HEK293T (cell line): ENCODE results near the gene MAFF.

Experiments used
- CTCF ChIA-PET: fragments of 350-600 bp; formaldehyde crosslinking; extraction: SDS; loops from one replicate; lab custom pipeline; 2021; ENCODE audit warnings: antibody characterized with exemption, inconsistent platforms; lab: Yijun Ruan, JAX
- POLR2A ChIA-PET: fragments of 350-600 bp; formaldehyde crosslinking; extraction: SDS; loops from one replicate; lab custom pipeline; 2020; ENCODE audit warnings: antibody characterized with exemption, inconsistent platforms; lab: Yijun Ruan, JAX
- DNase-seq: peaks from one replicate; pipeline ENCODE4 v3.0.0; 2012; ENCODE audit warnings: mixed read lengths; ENCODE audit errors: extremely low spot score
- ARNT ChIP-seq: fragments of 450-650 bp; IDR thresholded peaks from 2 replicates; pipeline ENCODE4 v1.6.1; 2017; ENCODE audit warnings: mild to moderate bottlenecking
- BHLHE40 ChIP-seq: fragments of 450-650 bp; IDR thresholded peaks from 2 replicates; pipeline ENCODE4 v1.6.1; 2016; ENCODE audit warnings: mild to moderate bottlenecking, moderate library complexity, borderline replicate concordance
- CTBP1 ChIP-seq: fragments of 450-650 bp; IDR thresholded peaks from 2 replicates; pipeline ENCODE4 v1.6.1; 2016; ENCODE audit warnings: borderline replicate concordance
- ELF4 ChIP-seq: fragments of 450-650 bp; IDR thresholded peaks from 2 replicates; pipeline ENCODE4 v1.6.1; 2017; ENCODE audit warnings: antibody characterized with exemption
- FOXA1 ChIP-seq: fragments of 450-650 bp; IDR thresholded peaks from 2 replicates; pipeline ENCODE4 v1.6.1; 2016; ENCODE audit warnings: mild to moderate bottlenecking
- FOXK2 ChIP-seq: fragments of 450-650 bp; IDR thresholded peaks from 2 replicates; pipeline ENCODE4 v1.6.1; 2016; ENCODE audit warnings: mild to moderate bottlenecking
- FOXM1 ChIP-seq: fragments of 450-650 bp; IDR thresholded peaks from 2 replicates; pipeline ENCODE4 v1.6.1; 2017; ENCODE audit warnings: mild to moderate bottlenecking, borderline replicate concordance
- HDGF ChIP-seq: fragments of 450-650 bp; IDR thresholded peaks from 2 replicates; pipeline ENCODE4 v1.6.1; 2017; ENCODE audit warnings: antibody characterized with exemption, borderline replicate concordance
- L3MBTL2 ChIP-seq: fragments of 450-650 bp; conservative IDR thresholded peaks from 2 replicates; pipeline ENCODE4 v1.6.1; 2016; ENCODE audit warnings: mild to moderate bottlenecking
- LEF1 ChIP-seq: fragments of 450-650 bp; IDR thresholded peaks from 2 replicates; pipeline ENCODE4 v1.6.1; 2017; ENCODE audit warnings: mild to moderate bottlenecking, borderline replicate concordance
- NFRKB ChIP-seq: fragments of 450-650 bp; IDR thresholded peaks from 2 replicates; pipeline ENCODE4 v1.6.1; 2016; ENCODE audit warnings: mild to moderate bottlenecking, moderate library complexity
- SP1 ChIP-seq: fragments of 450-650 bp; IDR thresholded peaks from 2 replicates; pipeline ENCODE4 v1.6.1; 2017
- SUZ12 ChIP-seq: fragments of 450-650 bp; IDR thresholded peaks from 2 replicates; pipeline ENCODE4 v1.6.1; 2016; ENCODE audit warnings: mild to moderate bottlenecking
- TARDBP ChIP-seq: fragments of 450-650 bp; IDR thresholded peaks from 2 replicates; pipeline ENCODE4 v1.6.1; 2016
- ZNF384 ChIP-seq: fragments of 450-650 bp; IDR thresholded peaks from 2 replicates; pipeline ENCODE4 v1.6.1; 2016
- TF ChIP-seq, protein P1 (sequence below): fragments of 450-650 bp; IDR thresholded peaks from 2 replicates; pipeline ENCODE4 v1.6.1; 2016

Gene MAFF

DNA sequence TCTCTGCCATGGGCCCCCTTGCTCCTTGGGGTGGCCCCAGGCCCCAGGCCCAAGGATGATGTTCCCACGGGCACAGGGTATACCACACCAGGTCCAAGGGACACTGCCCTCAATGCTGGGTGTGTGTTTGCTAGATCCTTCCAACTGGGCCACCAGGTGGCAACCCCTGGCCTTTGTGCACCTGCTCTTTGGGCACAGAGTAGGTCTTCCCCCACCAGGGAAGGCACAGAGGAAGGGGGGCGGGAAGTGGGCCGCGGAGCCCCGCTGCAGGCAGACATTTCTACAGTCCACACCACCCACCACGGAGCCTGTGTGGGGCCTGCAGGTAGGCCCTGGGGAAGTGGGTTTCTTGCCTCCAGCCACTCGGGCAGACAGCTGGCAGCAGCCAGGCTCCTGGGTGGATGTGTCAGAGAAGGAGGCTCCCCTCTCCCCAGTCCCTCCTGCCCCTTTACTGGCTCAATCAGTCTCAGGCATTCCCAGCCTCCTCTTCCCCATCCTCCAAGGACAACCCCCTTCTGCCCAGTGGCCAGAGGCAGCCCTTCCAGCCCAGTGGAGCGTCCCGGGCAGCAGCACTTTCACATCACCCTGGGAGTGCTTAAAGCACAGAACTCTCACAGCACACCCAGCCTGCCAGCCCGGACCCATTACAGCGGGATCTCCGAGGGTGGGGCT, 21.6 kb downstream of the MAFF start:
- CTCF ChIA-PET: interaction anchor here (1.0 kb wide), 1 partner anchor 11 kb away, joined by 3 read pairs; no protein-coding TSS in a partner anchor
- DNase-seq: no peak
- POLR2A ChIA-PET: no interaction called here
- no peak for TF ChIP-seq SUZ12
- TF ChIP-seq TARDBP: no peak
- TF ChIP-seq CTBP1: no peak
- no peak for TF ChIP-seq FOXA1
- TF ChIP-seq BHLHE40: no peak
- no peak for TF ChIP-seq FOXK2
- no peak for TF ChIP-seq LEF1
- no peak for TF ChIP-seq ELF4
- TF ChIP-seq SP1: no peak
- no peak for TF ChIP-seq HDGF
- no peak for TF ChIP-seq NFRKB
- no peak for TF ChIP-seq L3MBTL2
- TF ChIP-seq ZNF384: no peak
- no peak for TF ChIP-seq FOXM1
- TF ChIP-seq ARNT: no peak

DNA sequence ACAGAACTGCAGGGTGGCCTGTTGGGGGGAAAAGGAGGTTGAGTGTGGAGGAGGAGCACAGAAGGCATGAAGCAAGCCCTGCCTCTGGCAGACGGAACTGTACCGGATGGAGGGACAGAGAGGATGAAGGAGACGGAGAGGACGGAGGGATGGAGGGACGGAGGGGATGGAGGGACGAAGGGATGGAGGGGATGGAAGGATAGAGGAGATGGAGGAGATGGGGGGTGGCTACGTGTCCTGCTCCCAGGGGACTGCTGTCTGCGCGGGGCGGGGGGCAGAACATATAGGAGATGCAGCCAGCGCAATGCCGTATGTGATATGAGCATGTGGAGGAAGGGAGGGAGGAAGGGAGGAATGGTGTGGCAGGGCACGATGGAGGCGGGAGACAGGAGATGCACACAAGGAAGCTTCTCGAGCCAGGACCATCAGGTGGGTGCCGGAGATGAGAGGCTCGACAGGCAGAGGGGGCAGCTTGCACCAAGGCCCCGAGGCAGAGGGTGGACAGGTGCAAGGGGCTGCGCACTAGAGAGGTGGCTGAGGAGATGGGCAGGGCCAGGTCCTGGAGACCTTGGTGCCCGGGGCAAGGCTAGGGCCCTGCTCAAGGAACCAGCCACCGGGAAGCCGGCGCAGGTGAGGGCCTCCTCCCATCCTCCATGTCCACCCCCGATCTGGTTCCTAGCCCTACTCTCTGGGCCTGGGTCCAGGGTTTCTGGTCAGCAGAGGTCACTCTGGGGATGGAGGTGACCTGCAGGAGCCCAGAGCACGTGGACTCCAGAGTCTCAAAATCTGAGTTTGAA, 25.3 kb downstream of the MAFF start:
- CTCF ChIA-PET: no interaction called here
- no peak for DNase-seq
- TF ChIP-seq NFRKB (no peak), LEF1 (no peak), L3MBTL2 (no peak), FOXA1 (no peak), HDGF (no peak), ARNT (no peak), SUZ12 (no peak), FOXM1 (no peak), CTBP1 (no peak), FOXK2 (no peak), SP1 (no peak), ELF4 (no peak), ZNF384 (no peak), BHLHE40 (no peak), TARDBP (no peak)
- TF ChIP-seq, protein P1, sequence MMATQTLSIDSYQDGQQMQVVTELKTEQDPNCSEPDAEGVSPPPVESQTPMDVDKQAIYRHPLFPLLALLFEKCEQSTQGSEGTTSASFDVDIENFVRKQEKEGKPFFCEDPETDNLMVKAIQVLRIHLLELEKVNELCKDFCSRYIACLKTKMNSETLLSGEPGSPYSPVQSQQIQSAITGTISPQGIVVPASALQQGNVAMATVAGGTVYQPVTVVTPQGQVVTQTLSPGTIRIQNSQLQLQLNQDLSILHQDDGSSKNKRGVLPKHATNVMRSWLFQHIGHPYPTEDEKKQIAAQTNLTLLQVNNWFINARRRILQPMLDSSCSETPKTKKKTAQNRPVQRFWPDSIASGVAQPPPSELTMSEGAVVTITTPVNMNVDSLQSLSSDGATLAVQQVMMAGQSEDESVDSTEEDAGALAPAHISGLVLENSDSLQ: no peak
- POLR2A ChIA-PET: no interaction called here

DNA sequence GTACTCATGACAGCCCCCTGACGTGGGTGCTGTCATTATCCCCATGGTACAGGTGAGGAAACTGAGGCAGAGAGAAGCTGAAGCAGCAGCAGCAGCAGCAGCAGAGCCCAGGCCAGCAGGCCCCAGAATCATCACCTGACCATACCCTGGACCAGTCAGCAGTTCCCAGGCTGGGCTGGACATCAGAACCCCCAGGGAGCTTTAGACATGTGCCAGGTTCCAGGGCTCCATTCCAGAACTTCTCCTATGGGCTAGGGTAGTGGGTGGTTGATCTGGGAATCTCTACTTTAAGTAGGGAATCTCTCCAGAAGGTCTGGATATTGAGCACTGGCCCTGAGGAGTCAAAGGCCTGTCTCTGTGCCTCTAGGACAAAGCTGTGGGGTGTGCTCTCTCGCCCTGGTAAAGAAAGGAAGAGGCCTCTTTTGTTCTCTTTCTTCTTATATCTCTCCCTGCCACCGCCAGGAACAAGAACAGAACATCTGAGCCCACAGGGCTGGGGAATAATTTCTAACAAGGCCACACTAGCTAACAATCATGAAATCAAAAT, 26.6 kb downstream of the MAFF start:
- ChIA-PET POLR2A (no interaction called here), CTCF (interaction anchor here (0.7 to 1.2 kb wide), 3 partner anchors 12 to 176 kb away, joined by 3 to 4 read pairs (median 3); no protein-coding TSS in a partner anchor)
- DNase-seq: no peak
- TF ChIP-seq FOXM1 (no peak), BHLHE40 (no peak), NFRKB (no peak), TARDBP (no peak), CTBP1 (no peak), L3MBTL2 (no peak), ELF4 (no peak), ARNT (no peak)
- TF ChIP-seq, protein P1: no peak

DNA sequence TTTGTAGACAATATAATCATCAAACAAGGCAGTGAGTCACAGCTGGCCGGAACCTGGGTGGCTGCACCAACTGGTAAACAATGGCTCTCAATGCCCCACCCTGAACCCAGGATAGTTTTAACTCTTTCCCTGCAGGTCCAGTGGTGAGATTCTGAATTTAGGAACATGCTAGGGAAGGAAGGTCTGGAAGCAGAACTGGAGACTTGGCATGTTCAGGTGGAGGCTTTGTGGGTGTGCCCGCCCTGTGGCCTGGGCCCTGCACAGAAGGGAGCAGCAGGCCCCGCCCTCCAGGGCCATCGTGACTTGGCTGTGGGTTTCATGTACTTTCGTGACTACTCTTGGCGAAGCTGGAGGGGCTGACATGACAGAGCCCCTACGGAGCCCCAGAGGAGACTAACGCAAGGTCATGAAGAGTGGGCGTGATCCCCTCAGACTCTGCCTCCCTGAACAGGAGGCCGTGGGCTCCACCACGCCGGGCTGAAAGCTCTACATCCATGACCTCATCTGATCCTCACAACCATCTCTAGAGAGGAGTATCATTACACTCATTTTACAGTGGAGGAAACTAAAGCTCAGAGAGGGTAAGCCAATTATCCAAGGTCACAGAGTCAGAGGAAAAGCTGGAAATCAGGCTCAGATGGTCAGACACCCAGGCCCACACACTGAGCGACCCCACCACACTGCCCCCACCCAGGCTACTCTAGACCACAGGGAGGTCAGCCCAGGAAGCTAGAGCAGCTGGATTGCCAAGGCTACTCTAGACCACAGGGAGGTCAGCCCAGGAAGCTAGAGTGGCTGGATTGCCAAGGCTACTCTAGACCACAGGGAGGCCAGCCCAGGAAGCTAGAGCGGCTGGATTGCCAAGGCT, 27.3 kb downstream of the MAFF start:
- TF ChIP-seq FOXM1 (no peak), ZNF384 (no peak), LEF1 (no peak), SUZ12 (no peak), ARNT (no peak), SP1 (no peak), ELF4 (no peak), FOXK2 (no peak), HDGF (no peak), CTBP1 (no peak), BHLHE40 (no peak), L3MBTL2 (no peak), NFRKB (no peak), FOXA1 (no peak)
- TF ChIP-seq, protein P1: no peak
- ChIA-PET CTCF (interaction anchor here (0.7 to 1.2 kb wide), 6 partner anchors 13 to 196 kb away, joined by 3 to 4 read pairs (median 4); no protein-coding TSS in a partner anchor), POLR2A (no interaction called here)
- no peak for DNase-seq
